Ishikawa (cell line): ENCODE results near the gene FNDC1.

Source experiments
- CEBPB ChIP-seq: IDR thresholded peaks from 2 replicates; pipeline ENCODE4 v1.6.1; 2012
- CREB1 ChIP-seq: IDR thresholded peaks from 2 replicates; pipeline ENCODE4 v1.6.1; 2012; ENCODE audit warnings: low read depth
- EGR1 ChIP-seq: IDR thresholded peaks from 2 replicates; pipeline ENCODE4 v1.6.1; 2012
- EP300 ChIP-seq: IDR thresholded peaks from 2 replicates; pipeline ENCODE4 v1.6.1; 2012; ENCODE audit warnings: borderline replicate concordance
- NFIC ChIP-seq: IDR thresholded peaks from 2 replicates; pipeline ENCODE4 v1.6.1; 2012
- REST ChIP-seq: IDR thresholded peaks from 2 replicates; pipeline ENCODE4 v1.6.1; 2012; ENCODE audit warnings: low read depth, mild to moderate bottlenecking
- TAF1 ChIP-seq: IDR thresholded peaks from 2 replicates; pipeline ENCODE4 v1.6.1; 2012; ENCODE audit warnings: low read depth, mild to moderate bottlenecking
- TCF12 ChIP-seq: IDR thresholded peaks from 2 replicates; pipeline ENCODE4 v1.6.1; 2012; ENCODE audit warnings: low read depth
- USF1 ChIP-seq: IDR thresholded peaks from 2 replicates; pipeline ENCODE4 v1.6.1; 2012

- TF ChIP-seq REST: no peak
- TF ChIP-seq CEBPB: no peak
- TF ChIP-seq TCF12: no peak
- TF ChIP-seq NFIC: no peak
- TF ChIP-seq EP300: no peak
- TF ChIP-seq CREB1: no peak
- TF ChIP-seq TAF1: no peak
- TF ChIP-seq USF1: no peak
- no peak for TF ChIP-seq EGR1
Observed at GRCh38 chr6:159196430-159196975, 27.3 kb downstream of the FNDC1 start.
